Adipocyte (in vitro differentiated cells): ENCODE measurements around the gene LRBA.

Experiments used
- DNase-seq: peaks from one replicate; pipeline ENCODE4 v3.0.0-alpha.2; 2015; ENCODE audit warnings: low read depth
- H3K27me3 ChIP-seq: replicated peaks from 2 replicates; pipeline ENCODE4 v1.7.0; 2013; ENCODE audit warnings: mild to moderate bottlenecking, low read length, moderate library complexity; ENCODE audit not compliant: control insufficient read depth, insufficient read depth
- H3K36me3 ChIP-seq: 2 replicates; pipeline ENCODE4 v1.7.0; 2013; ENCODE audit warnings: low read length, mild to moderate bottlenecking, moderate library complexity; ENCODE audit not compliant: control insufficient read depth, insufficient read depth, severe bottlenecking
- H3K4me1 ChIP-seq: 2 replicates; pipeline ENCODE4 v1.7.0; 2013; ENCODE audit warnings: mild to moderate bottlenecking, low read length, moderate library complexity; ENCODE audit not compliant: control insufficient read depth, insufficient read depth
- H3K4me3 ChIP-seq: 2 replicates; pipeline ENCODE4 v1.7.0; 2013; ENCODE audit warnings: mild to moderate bottlenecking, low read length, moderate library complexity
- H3K9ac ChIP-seq: 2 replicates; pipeline ENCODE4 v1.7.0; 2013; ENCODE audit warnings: mild to moderate bottlenecking, low read length, moderate library complexity
- H3K9me3 ChIP-seq: 2 replicates; pipeline ENCODE4 v1.7.0; 2013; ENCODE audit warnings: mild to moderate bottlenecking, low read length, moderate library complexity; ENCODE audit not compliant: control insufficient read depth

LRBA gene

DNA sequence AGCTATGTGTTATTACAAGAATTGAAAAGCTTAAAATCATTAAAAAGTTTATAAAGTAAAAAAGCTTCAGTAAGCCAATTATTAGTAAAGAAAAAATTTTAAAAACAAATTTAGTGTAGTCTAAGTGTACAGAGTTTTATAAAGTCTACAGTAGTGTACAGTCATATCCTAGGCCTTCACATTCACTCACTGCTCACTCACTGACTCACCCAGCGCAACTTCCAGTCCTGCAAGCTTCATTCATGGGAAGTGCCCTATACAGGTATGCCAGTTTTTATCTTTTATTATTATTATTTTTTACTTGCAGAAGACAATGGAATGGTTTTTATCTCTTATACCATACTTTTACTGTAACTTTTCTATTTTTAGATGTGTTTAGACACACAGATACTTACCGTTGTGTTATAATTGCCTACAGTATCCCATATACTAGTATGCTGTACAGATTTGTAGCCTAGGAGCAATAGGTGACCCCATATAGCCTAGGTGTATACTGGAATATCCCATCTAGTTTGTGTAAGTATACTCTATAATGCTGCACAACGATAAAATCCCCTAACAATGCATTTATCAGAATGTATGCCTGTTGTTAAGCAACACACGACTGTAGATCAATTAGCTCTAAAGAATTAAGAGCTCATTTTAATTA, 706.1 kb downstream of the LRBA start:
- H3K9me3 ChIP-seq = no peaks in the 10 kb centered on the region
- H3K4me1 ChIP-seq = peaks cover 8% of the 10 kb centered on the region

DNA sequence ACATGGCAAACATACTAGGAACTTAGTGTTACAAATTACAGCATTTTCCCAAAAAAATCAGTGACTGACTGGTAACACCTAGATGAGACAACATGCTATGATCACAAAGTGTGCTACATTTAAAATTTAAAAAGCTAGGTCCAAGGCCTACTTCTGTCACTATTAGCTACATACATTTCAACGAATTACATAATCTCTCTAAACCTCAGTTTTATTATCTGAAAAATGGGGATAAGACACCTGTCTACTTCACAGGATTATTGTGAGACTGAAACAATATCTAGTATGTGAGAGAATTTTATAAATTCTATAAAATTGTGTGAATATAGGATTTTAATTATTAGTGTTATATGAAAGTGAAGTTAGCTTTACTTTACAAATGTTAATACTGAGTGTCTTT, 708.4 kb downstream of the LRBA start:
- Histone ChIP-seq H3K4me1 (peaks cover 19% of the 10 kb centered on the region), H3K9ac (no peak overlapping the region)

More for the DNA sequence above, 706.1 kb downstream of the LRBA start:
- Histone ChIP-seq H3K36me3 (no peaks in the 10 kb centered on the region), H3K27me3 (no peaks in the 10 kb centered on the region), H3K4me3 (no peak overlapping the region), H3K9ac (no peak overlapping the region)
- DNase-seq = peak; percentile 36

DNA sequence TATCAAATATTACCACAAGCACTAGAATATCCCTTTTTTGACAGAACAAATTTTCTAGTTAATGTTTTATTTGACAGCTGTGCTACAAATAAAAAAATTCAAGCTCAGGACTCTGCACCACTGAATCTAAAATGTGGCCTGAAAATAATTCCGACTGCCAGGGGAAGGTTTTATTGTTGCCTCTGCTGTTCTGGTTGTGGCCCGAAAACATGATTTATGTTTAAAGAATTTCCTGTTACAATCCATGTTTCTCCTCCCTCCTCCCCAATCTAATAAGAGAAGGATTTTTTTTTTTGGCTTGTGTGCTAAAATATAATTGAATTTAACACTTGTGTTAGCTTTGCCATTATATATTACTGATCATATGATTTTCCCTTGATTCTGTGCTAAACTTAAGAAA, 709.1 kb downstream of the LRBA start:
- no peak overlapping the region for H3K9ac ChIP-seq
- peaks cover 19% of the 10 kb centered on the region for H3K4me1 ChIP-seq
- no peaks in the 10 kb centered on the region for H3K36me3 ChIP-seq
- H3K9me3 ChIP-seq = no peaks in the 10 kb centered on the region
- DNase-seq = peak; percentile 71
- H3K4me3 ChIP-seq = no peak overlapping the region
- H3K27me3 ChIP-seq = no peaks in the 10 kb centered on the region

More for the DNA sequence above, 708.4 kb downstream of the LRBA start:
- H3K27me3 ChIP-seq = no peaks in the 10 kb centered on the region
- H3K36me3 ChIP-seq = no peaks in the 10 kb centered on the region
- DNase-seq = no peak
- H3K9me3 ChIP-seq = no peaks in the 10 kb centered on the region
- H3K4me3 ChIP-seq = no peak overlapping the region

DNA sequence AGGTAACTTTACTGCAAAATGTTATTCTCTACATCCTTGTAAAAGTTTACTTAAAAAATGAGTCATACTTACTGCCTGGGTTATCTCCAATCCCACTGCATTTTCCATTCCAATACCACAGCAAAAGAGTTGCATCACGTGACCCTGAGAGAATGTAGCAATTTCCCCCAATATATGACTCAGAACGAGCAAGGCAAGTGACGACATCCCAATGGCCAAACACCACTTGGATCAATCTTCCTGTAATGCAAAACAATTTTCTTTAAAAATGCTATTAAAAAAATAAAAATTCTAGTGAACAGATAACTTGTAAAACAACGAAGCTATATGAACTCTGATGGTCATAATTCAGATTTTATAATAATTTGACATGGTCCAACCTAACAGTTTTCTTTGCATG, 712.5 kb downstream of the LRBA start:
- no peaks in the 10 kb centered on the region for H3K9me3 ChIP-seq
- no peak overlapping the region for H3K4me3 ChIP-seq
- no peak overlapping the region for H3K9ac ChIP-seq
- peaks cover 19% of the 10 kb centered on the region for H3K4me1 ChIP-seq
- no peaks in the 10 kb centered on the region for H3K27me3 ChIP-seq
- no peaks in the 10 kb centered on the region for H3K36me3 ChIP-seq
- DNase-seq = peak; percentile 92

DNA sequence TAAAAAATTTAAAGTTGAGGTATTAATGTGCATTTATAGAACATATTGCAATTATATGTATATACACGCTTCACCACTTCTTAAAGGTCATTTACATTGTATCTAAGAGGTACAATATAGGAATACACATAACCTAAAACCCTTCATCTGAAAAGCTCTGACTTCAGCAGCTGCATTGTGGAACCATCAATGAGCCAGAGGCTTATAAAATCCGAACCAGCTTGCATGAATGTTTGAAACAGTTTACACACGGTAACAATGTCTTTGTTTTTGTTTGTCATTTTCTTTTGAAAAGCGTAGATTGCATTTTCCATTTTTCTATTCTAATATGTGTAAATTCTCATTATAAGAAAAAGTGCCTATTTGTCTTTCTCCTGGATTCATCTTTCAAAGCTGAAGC, 715.3 kb downstream of the LRBA start:
- no peaks in the 10 kb centered on the region for H3K27me3 ChIP-seq
- no peak for DNase-seq
- no peak overlapping the region for H3K4me3 ChIP-seq
- H3K9ac ChIP-seq = no peak overlapping the region
- no peaks in the 10 kb centered on the region for H3K36me3 ChIP-seq
- peaks cover 11% of the 10 kb centered on the region for H3K4me1 ChIP-seq
- no peaks in the 10 kb centered on the region for H3K9me3 ChIP-seq

DNA sequence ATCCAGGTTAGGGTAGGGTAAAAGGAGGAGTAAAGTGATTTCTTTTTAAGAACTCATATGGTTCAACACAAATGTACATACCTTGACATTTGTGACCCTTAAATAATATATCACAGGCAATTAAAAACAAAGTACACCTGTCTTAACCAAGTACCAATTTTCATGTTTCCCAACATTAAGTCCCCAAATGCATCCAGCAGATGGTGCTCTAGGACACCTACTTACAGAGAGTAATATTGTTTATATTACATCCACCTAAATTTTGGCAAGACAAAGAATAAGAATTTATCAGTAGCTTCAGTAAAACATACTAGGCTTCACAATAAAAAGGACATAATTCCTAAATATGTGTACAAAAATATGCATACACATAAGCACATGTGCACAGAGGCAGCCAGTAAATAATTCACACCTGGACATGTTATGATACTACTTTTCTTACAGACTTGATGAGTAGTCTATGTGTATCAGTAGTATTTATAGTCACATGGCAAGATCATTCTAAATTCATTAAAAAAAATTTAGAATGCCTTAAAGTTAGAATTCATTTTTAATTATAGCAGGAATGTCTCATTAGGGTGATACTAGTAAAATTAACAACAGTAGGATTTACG, 717.1 kb downstream of the LRBA start:
- peak; percentile 87 for DNase-seq
- Histone ChIP-seq H3K27me3 (no peaks in the 10 kb centered on the region), H3K9ac (no peak overlapping the region), H3K36me3 (no peaks in the 10 kb centered on the region), H3K9me3 (no peaks in the 10 kb centered on the region), H3K4me3 (no peak overlapping the region), H3K4me1 (peaks cover 10% of the 10 kb centered on the region)

DNA sequence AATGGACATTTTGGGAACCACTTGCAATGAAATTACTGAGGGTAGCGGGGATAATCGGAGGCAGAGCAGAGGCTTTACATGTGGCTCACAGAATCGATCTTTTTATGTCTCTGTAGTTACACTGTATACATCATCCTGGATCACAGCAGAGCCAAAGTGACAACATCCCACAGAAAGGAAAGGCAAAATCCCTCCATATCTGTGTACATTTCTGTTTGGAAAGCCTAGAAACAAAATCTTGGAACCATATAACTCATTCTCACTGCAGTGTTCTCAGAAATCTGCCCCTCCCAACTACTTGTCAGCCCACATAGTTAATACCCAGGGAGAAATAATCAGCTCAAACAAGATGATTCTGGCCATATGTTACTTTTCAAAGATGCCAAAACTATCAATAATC, 725.2 kb downstream of the LRBA start:
- Histone ChIP-seq H3K36me3 (no peaks in the 10 kb centered on the region), H3K4me1 (no peaks in the 10 kb centered on the region), H3K4me3 (no peak overlapping the region), H3K27me3 (no peaks in the 10 kb centered on the region), H3K9ac (no peak overlapping the region), H3K9me3 (no peaks in the 10 kb centered on the region)
- DNase-seq = no peak

DNA sequence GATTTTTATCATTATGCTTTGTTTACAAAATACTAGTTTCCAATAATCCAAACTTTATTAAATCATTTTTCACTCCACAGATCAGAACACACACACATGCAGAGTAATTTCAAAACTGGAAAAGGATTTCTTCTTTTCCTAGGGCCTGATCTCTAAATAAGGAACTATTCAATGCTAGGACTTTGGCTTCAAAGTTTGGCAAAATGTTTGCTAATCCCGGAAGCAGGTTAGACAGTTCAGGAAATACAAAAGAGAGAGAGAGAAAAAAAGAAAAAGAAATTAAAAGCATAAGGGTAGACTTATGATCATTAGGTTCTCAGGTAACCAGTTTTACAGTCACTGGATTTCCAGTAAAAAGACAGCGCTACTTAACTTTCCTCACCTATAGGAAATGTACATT, 725.9 kb downstream of the LRBA start:
- no peak for DNase-seq
- Histone ChIP-seq H3K9me3 (no peaks in the 10 kb centered on the region), H3K36me3 (no peaks in the 10 kb centered on the region)

DNA sequence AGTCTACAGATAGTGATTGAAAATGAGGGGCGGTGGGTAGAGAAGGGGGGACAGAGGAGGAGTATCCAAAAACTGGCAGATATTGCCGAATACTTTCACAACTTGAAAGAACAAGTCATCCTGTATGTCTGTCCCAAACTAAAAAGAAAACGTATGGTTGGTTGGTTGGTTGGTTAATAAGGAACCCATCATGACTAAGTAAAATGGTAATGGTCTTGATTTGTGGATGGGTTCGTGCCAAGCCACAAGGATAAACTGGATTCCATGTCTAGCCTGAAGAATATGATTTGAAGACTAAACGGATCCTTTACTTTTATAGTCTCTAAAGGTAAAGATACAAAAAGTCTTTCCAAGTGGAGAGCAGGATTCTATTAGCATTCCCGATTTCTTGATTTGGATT, 728.4 kb downstream of the LRBA start:
- Histone ChIP-seq H3K27me3 (no peaks in the 10 kb centered on the region), H3K4me1 (peaks cover 3% of the 10 kb centered on the region), H3K9ac (no peak overlapping the region), H3K4me3 (no peak overlapping the region), H3K36me3 (peaks cover 6% of the 10 kb centered on the region), H3K9me3 (no peaks in the 10 kb centered on the region)
- no peak for DNase-seq

More for the DNA sequence above, 725.9 kb downstream of the LRBA start:
- Histone ChIP-seq H3K4me3 (no peak overlapping the region), H3K27me3 (no peaks in the 10 kb centered on the region), H3K9ac (no peak overlapping the region), H3K4me1 (no peaks in the 10 kb centered on the region)

DNA sequence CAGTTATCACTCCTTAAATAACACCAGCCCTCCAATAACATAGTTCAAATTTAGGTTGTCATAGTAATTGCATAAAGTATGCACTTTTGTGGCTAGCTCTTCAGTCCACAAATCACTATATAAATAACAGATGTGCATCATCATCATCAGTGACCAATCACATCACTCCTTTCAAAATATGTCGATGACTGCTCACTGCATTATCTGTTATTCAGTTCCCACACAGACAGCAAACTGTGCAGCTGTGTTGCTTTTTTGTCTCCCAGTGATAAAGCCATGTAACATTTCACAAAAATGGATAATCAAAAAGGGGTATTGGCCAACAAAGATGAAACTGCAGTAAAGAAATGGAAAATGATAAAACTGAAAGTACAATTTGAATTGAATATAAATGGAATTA, 731.4 kb downstream of the LRBA start:
- H3K36me3 ChIP-seq = peaks cover 6% of the 10 kb centered on the region
- peak; percentile 90 for DNase-seq
- H3K9me3 ChIP-seq = no peaks in the 10 kb centered on the region
- H3K4me3 ChIP-seq = no peak overlapping the region
- H3K9ac ChIP-seq = no peak overlapping the region
- H3K4me1 ChIP-seq = peaks cover 16% of the 10 kb centered on the region
- H3K27me3 ChIP-seq = no peaks in the 10 kb centered on the region

DNA sequence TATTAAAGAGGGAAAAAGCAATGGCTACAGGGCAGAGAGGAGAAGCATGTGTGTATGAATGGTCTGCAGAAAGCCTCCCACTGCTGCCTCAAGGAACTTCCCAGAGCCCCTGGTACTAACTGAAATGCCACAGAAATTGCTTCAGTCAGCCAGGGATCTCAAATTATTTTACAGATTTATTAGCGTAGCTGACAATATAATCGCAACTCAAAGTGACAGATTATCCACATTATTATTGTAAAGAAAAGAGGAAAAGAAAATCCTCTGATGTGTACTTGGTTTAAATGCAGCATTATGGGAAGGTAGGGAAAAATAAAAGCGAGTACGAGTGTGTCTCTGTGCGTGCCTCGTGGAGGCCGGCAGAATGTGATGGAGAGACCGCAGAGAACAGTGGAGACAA, 734.1 kb downstream of the LRBA start:
- Histone ChIP-seq H3K9me3 (no peaks in the 10 kb centered on the region), H3K4me1 (peaks cover 16% of the 10 kb centered on the region), H3K9ac (no peak overlapping the region), H3K4me3 (no peak overlapping the region), H3K27me3 (no peaks in the 10 kb centered on the region), H3K36me3 (peaks cover 6% of the 10 kb centered on the region)
- no peak for DNase-seq
